NCI-H345 treated with DMSO at 0.1 percent for 48 hours (cell line): Measurements from ENCODE around the gene IMPDH1.
"Not testable (repeated sequence)": the region's sequence is repeated elsewhere in the genome, so short reads cannot be mapped to it uniquely, and the experiment has no call there.

Experiments used
- DNase-seq: peaks from one replicate; lab custom pipeline; 2025; ENCODE audit not compliant: unreplicated experiment; lab: John Stamatoyannopoulos, UW

The IMPDH1 gene

GRCh38 chr7:128409596-128410450, at the start of gene IMPDH1:
IMPDH1 (minus strand) TSS chr7:128409982; CDS start chr7:128409901, 81 bp downstream.
- peak; percentile 50 for DNase-seq

- DNase-seq: no peak
These were observed 49.7 kb upstream of the IMPDH1 start for GRCh38 chr7:128459394-128459878.

- no peak for DNase-seq
These were observed 49.2 kb upstream of the IMPDH1 start for GRCh38 chr7:128458956-128459355.

GRCh38 chr7:128457385-128457784, 47.6 kb upstream of the IMPDH1 start:
- DNase-seq: not testable (repeated sequence)

- DNase-seq: no peak
These were observed 46.5 kb upstream of the IMPDH1 start for GRCh38 chr7:128456255-128456725.

GRCh38 chr7:128455543-128456254, 45.9 kb upstream of the IMPDH1 start, which contains the start of gene HILPDA:
HILPDA (plus strand) TSS chr7:128455878; CDS start chr7:128457269, 1,391 bp downstream.
- DNase-seq: peak; percentile 80

GRCh38 chr7:128454808-128455542, 45.2 kb upstream of the IMPDH1 start:
- no peak for DNase-seq

- no peak for DNase-seq
These were observed 44.3 kb upstream of the IMPDH1 start for GRCh38 chr7:128453836-128454804.

GRCh38 chr7:128452552-128452951, 42.8 kb upstream of the IMPDH1 start:
- no peak for DNase-seq

GRCh38 chr7:128450913-128451312, 41.1 kb upstream of the IMPDH1 start:
- no peak for DNase-seq

GRCh38 chr7:128450409-128450808, 40.6 kb upstream of the IMPDH1 start:
- DNase-seq: no peak

GRCh38 chr7:128448751-128449302, 39.0 kb upstream of the IMPDH1 start:
- no peak for DNase-seq

GRCh38 chr7:128447941-128448564, 38.3 kb upstream of the IMPDH1 start:
- no peak for DNase-seq

- no peak for DNase-seq
These were observed 36.5 kb upstream of the IMPDH1 start for GRCh38 chr7:128446306-128446705.

- peak; percentile 78 for DNase-seq
These were observed 34.2 kb upstream of the IMPDH1 start for GRCh38 chr7:128443831-128444600.

- no peak for DNase-seq
These were observed 32.6 kb upstream of the IMPDH1 start for GRCh38 chr7:128442356-128442755.

GRCh38 chr7:128437426-128438332, 27.9 kb upstream of the IMPDH1 start:
- DNase-seq: no peak
